Epithelial cell of esophagus (primary cell): Measurements from ENCODE around the gene ADH7.
"Not testable (repeated sequence)": the region's sequence is repeated elsewhere in the genome, so short reads cannot be mapped to it uniquely, and the experiment has no call there.

Source experiments
- DNase-seq: peaks from one replicate; pipeline ENCODE4 v3.0.0; 2010; ENCODE audit warnings: low read depth
- H3K4me3 ChIP-seq: 2 replicates; pipeline ENCODE4 v1.5.1; 2011; ENCODE audit warnings: mild to moderate bottlenecking, low read length, control low read depth
- TF ChIP-seq, protein P1 (sequence below): IDR thresholded peaks from 2 replicates; pipeline ENCODE4 v1.5.1; 2011; ENCODE audit warnings: low read depth, mild to moderate bottlenecking, low read length, control low read depth, inconsistent platforms; ENCODE audit not compliant: insufficient read depth; ENCODE audit errors: missing control alignments

ADH7 gene

GRCh38 chr4:99383399-99383798 lies 51.7 kb downstream of the ADH7 start:
- DNase-seq, result no peak
- H3K4me3 ChIP-seq, result no peak overlapping the region
- TF ChIP-seq, protein P1, sequence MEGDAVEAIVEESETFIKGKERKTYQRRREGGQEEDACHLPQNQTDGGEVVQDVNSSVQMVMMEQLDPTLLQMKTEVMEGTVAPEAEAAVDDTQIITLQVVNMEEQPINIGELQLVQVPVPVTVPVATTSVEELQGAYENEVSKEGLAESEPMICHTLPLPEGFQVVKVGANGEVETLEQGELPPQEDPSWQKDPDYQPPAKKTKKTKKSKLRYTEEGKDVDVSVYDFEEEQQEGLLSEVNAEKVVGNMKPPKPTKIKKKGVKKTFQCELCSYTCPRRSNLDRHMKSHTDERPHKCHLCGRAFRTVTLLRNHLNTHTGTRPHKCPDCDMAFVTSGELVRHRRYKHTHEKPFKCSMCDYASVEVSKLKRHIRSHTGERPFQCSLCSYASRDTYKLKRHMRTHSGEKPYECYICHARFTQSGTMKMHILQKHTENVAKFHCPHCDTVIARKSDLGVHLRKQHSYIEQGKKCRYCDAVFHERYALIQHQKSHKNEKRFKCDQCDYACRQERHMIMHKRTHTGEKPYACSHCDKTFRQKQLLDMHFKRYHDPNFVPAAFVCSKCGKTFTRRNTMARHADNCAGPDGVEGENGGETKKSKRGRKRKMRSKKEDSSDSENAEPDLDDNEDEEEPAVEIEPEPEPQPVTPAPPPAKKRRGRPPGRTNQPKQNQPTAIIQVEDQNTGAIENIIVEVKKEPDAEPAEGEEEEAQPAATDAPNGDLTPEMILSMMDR, result no peak

- TF ChIP-seq, protein P1, result no peak
- DNase-seq, result no peak
- H3K4me3 ChIP-seq, result no peak overlapping the region
Observed at GRCh38 chr4:99382745-99383360, 52.3 kb downstream of the ADH7 start.

GRCh38 chr4:99381588-99382175 lies 53.5 kb downstream of the ADH7 start:
- no peak overlapping the region for H3K4me3 ChIP-seq
- TF ChIP-seq, protein P1, result no peak
- no peak for DNase-seq

- H3K4me3 ChIP-seq, result no peak overlapping the region
- DNase-seq, result no peak
- TF ChIP-seq, protein P1, result no peak
Observed at GRCh38 chr4:99379571-99379970, 55.6 kb downstream of the ADH7 start.

DNA sequence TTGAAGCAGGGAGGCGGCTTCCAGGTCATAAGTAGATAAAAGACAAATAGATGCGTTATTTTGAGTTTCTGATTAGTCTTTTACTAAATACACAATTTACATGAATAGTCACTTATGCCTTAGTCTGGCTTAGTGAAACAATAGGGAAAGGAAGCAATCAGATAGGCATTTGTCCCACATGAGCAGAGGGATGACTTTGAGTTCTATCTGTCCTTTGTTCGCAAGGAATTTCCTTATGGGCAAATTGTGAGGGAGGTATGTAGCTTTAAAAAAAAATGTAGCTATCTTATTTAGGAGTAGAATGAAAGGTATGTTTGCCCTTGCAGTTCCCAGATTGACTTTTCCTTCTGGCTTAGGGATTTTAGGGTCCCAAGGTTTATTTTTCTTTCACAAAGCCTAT lies 56.3 kb downstream of the ADH7 start:
- TF ChIP-seq, protein P1, result no peak
- no peak overlapping the region for H3K4me3 ChIP-seq
- DNase-seq, result no peak

DNA sequence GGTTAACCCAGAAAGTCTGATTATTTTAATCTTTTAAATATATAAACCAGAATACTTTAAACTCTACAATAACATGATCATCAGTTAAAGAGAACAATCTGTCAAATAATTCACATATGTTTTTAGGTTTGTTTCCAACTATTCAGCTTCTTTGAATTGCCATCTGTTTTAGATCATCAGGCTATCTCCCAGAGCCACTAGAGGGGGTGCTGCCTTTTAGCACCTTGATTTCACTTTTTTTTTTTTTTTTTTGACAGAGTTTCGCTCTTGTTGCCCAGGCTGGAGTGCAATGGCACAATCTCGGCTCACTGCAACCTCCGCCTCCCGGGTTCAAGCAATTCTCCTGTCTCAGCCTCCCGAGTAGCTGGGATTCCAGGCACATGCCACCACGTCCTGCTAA lies 57.8 kb downstream of the ADH7 start:
- TF ChIP-seq, protein P1, result peak; percentile 56
- H3K4me3 ChIP-seq, result not testable (repeated sequence)
- DNase-seq, result peak; percentile 37

DNA sequence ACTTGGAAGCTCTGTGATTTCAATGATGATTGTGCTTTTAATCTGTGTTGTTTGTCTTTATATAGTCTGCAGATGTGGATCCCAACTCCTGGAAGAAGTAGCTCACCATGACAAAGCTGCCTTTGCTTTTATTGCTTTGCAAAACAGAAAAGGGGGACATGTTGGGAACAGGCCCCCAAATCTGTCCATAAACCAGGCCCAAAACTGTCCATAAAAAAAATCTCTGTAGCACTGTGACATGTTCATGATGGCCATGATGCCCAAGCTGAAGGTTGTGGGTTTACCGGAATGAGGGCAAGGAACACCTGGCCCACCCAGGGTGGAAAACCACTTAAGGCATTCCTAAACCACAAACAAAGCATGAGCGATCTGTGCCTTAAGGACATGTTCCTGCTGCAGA lies 62.7 kb downstream of the ADH7 start:
- not testable (repeated sequence) for H3K4me3 ChIP-seq, DNase-seq

- H3K4me3 ChIP-seq, result not testable (repeated sequence)
- peak; percentile 7 for DNase-seq
Observed at GRCh38 chr4:99367817-99368216, 67.3 kb downstream of the ADH7 start.
